RKO (cell line): ENCODE results near the gene TAS1R3.

ENCODE experiments used
- DNase-seq: peaks from one replicate; pipeline ENCODE4 v3.0.0-alpha.2; 2016; ENCODE audit warnings: low spot score

Gene TAS1R3

DNA sequence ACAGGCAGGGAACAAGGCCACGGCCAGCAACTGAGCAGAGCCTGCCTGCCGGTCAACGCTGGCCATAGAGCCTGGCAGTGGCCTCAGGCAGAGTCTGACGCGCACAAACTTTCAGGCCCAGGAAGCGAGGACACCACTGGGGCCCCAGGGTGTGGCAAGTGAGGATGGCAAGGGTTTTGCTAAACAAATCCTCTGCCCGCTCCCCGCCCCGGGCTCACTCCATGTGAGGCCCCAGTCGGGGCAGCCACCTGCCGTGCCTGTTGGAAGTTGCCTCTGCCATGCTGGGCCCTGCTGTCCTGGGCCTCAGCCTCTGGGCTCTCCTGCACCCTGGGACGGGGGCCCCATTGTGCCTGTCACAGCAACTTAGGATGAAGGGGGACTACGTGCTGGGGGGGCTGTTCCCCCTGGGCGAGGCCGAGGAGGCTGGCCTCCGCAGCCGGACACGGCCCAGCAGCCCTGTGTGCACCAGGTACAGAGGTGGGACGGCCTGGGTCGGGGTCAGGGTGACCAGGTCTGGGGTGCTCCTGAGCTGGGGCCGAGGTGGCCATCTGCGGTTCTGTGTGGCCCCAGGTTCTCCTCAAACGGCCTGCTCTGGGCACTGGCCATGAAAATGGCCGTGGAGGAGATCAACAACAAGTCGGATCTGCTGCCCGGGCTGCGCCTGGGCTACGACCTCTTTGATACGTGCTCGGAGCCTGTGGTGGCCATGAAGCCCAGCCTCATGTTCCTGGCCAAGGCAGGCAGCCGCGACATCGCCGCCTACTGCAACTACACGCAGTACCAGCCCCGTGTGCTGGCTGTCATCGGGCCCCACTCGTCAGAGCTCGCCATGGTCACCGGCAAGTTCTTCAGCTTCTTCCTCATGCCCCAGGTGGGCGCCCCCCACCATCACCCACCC is at the start of gene TAS1R3:
TSS of gene TAS1R3 (plus strand) at position 213 of the 898 bp plus-strand sequence. CDS start at position 279, 66 bp downstream.
- no peak for DNase-seq

- peak; percentile 88 for DNase-seq
These were observed 49.4 kb upstream of the TAS1R3 start for GRCh38 chr1:1281533-1282321.

DNA sequence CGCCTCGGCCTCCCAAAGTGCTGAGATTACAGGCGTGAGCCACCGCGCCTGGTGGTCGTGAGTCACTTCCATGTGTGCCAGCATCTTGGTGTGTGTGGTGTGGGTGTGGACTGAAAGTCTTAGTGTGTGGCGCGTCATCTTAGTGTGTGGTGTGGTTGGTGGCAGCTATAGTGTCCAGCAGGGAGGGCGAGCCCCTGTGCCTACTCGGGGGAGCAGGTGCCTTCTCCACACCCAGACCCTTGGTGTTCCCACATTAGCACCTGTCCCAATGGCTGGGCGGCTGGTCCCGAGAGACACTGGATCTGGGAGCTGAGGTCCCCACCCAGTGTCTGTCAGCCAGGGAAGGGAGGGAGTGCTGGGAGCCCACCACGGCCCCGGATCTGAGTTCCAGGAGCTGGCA is 48.1 kb upstream of the TAS1R3 start:
- peak; percentile 83 for DNase-seq

DNA sequence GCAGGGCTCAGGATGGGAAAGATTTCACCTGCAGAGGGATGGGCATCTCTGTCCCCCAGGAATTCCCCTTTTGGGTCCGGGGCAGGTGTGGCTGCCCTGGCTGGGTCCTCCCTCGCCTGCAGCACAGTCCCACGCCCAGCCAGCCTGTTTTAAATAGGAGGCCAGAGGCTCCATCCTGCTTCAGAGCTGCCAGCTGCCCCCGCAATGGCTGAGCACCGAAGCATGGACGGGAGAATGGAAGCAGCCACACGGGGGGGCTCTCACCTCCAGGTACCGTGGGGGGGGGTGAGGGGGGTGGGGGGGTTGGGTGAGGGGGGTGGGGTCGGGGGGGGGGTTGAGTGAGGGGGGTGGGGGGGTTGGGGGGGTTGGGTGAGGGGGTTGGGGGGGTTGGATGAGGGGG is 47.3 kb upstream of the TAS1R3 start:
- no peak for DNase-seq

DNA sequence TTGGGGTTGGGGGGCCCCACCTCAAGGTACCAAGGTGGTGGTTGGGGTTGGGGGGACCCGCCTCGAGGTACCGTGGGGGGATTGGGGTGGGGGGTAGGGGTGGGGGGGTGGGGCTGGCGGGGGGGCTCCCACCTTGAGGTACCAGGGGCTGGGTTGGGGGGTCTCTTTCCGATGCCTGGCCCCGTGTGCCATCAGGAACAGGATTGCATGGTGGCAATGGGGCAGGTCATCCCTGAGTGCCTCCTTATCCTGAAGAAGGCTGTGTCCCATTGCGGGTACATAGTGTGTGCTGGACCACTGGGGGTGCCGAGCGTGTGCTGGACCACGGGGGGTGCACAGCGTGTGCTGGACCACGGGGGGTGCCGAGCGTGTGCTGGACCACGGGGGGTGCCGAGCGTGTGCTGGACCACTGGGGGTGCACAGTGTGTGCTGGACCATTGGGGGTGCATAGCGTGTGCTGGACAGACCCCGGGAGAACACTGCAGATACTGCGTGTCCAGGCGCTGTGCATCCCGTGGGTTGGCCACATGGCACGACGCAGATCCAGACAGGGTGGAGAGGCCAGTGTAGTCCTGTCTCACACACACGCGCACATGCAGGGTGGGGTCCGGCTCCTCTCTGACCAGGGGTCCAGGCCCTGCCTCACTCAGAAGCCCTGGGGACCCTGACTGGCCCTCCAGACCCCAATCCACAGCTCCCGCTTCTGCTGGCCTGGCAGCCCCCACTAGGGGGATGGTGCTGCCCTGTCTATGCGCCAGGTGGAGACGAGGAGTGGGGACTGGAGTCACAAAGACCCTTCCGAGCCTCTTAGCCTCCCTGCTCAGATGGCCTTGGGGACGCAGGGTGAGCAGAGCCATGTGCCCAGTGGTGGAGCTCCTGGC is 46.6 kb upstream of the TAS1R3 start:
- no peak for DNase-seq

GRCh38 chr1:1285102-1285571 is 45.9 kb upstream of the TAS1R3 start:
- no peak for DNase-seq

DNA sequence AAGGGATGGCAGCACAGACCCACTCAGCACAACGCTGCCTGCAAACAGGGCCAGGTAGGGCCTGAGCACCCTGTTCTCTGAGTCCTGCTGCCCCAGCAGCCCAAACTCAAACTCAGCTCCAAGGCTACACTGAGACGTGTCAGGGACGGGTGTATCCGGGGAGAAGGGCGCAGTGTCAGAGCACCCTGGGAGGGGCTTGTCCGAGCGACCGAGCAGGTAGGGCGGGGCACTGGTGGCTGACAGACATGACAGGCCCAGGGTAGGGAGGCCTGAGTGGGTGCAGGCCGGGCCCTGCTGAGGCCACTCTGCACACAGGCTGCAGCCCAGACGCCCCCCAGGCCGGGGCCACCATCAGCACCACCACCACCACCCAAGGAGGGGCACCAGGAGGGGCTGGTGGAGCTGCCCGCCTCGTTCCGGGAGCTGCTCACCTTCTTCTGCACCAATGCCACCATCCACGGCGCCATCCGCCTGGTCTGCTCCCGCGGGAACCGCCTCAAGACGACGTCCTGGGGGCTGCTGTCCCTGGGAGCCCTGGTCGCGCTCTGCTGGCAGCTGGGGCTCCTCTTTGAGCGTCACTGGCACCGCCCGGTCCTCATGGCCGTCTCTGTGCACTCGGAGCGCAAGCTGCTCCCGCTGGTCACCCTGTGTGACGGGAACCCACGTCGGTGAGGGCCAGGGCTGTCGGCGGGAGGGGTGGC is 45.3 kb upstream of the TAS1R3 start:
- DNase-seq = no peak

DNA sequence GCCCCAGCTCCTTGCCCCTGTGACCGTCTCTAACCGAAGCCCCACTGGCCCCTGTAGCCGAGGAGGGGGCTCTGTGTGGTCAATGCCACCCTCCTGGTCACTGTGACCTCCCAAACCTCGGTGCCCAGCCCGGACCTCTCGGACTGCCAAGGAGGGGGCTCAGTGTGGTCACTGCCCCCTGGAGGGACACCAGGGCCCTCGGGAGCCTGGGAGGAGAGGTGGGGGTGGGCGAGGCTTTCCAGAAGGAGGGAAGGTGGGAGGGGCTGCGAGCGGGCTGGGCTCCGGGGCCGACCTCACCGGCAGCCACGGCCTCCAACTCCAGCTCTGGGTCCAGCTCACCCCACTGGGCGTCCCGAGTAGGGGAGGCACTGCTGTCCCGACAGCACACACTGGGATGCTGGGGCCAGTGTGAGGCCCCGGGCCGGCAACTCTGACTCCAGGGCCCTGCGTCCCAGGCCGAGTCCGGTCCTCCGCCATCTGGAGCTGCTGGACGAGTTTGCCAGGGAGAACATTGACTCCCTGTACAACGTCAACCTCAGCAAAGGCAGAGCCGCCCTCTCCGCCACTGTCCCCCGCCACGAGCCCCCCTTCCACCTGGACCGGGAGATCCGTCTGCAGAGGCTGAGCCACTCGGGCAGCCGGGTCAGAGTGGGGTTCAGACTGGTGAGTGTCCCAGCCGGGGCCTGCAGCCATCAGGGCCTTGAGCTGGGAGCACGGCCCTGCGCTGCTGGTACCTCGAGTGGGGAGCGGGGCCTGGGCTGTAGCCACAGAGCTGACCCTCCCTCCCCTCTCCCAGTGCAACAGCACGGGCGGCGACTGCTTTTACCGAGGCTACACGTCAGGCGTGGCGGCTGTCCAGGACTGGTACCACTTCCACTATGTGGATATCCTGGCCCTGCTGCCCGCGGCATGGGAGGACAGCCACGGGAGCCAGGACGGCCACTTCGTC is 44.5 kb upstream of the TAS1R3 start:
- DNase-seq = no peak

GRCh38 chr1:1287288-1288110 is 43.6 kb upstream of the TAS1R3 start:
- DNase-seq = no peak

DNA sequence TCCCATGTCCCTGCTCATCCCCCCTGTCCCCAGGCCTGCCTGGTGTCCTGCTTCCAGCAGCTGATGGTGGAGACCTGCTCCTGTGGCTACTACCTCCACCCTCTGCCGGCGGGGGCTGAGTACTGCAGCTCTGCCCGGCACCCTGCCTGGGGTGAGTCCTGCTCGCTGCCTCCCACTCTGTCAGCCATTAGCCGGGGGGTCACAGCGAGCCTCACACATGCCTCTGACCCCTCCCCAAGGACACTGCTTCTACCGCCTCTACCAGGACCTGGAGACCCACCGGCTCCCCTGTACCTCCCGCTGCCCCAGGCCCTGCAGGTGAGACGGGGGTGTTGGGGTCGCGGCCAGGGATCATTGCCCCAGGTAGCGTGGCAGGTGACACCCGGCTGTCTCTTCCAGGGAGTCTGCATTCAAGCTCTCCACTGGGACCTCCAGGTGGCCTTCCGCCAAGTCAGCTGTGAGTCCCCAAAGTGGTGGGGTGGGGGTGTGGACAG is 40.8 kb upstream of the TAS1R3 start:
- peak; percentile 53 for DNase-seq

- DNase-seq = no peak
These were observed 40.0 kb upstream of the TAS1R3 start for GRCh38 chr1:1291023-1291528.

- peak; percentile 58 for DNase-seq
These were observed 39.3 kb upstream of the TAS1R3 start for GRCh38 chr1:1291548-1292441.

DNA sequence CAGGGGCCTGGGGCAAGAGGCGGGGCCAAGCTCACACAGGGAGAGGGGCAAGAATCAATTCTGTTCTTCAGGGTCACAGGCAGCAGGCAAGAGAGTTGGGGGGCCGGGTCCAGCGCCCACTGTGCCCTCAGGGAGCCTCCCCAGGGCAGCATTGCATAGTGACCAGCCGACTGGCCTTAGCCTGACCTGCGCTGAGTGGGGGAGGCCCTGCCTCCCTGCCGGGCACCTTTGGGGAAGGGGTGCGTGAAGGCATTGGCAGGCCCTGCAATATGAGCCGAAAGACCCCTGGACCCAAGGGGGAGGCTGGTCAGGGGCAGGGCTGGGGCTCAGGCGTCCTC is 38.7 kb upstream of the TAS1R3 start:
- DNase-seq = no peak

GRCh38 chr1:1292851-1293250 is 38.2 kb upstream of the TAS1R3 start:
- no peak for DNase-seq

GRCh38 chr1:1293263-1294249 is 37.5 kb upstream of the TAS1R3 start:
- no peak for DNase-seq

- DNase-seq = no peak
These were observed 36.7 kb upstream of the TAS1R3 start for GRCh38 chr1:1294250-1294890.
